GM18909 (cell line): ENCODE data around the gene SP140.
"Not testable (repeated sequence)": the region's sequence is repeated elsewhere in the genome, so short reads cannot be mapped to it uniquely, and the experiment has no call there.

ENCODE experiments used
- ATAC-seq: cut with Tn5 transposase; IDR thresholded peaks from one replicate; pipeline ENCODE4 v1.9.1; 2021; ENCODE audit warnings: mild to moderate bottlenecking; ENCODE audit not compliant: unreplicated experiment, poor library complexity

SP140 gene

DNA sequence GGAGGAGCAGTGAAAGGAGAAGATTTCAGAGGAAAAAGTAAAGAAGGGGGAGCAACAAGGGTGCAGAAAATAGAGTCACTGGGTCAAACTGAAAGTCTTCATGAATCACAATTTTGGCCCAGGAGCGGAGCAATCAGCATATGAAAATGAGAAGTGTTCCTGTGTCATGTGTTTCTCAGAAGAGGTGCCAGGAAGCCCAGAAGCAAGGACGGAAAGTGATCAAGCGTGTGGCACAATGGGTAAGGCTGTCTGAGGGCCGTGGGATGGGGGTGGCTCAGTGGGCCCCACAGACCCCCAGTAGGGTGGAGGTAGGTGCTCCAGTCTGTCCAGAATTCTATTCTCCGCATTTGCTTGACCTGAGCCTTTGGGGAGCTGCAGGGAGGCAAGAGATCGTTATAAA is 44.2 kb downstream of the SP140 start:
- no peak for ATAC-seq

DNA sequence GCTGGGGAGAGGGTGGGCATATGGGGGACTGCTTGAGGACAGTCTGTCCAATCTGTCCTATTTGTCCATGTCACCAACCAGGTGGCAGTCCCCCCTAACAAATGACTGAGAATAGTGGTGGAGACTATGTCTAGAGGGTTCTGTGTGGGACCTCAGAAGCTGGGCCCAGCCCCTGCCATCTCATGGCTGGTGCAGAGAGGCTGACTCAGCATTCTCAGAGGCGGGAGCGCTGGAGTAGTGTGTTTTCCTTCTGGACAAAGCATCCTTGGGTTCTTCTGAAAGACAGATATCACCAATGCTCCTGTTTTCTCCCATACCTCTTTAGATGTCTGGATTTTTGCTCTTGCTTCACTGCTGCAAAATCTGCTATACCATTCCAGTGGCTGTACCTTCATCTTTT is 57.4 kb downstream of the SP140 start:
- ATAC-seq = no peak

DNA sequence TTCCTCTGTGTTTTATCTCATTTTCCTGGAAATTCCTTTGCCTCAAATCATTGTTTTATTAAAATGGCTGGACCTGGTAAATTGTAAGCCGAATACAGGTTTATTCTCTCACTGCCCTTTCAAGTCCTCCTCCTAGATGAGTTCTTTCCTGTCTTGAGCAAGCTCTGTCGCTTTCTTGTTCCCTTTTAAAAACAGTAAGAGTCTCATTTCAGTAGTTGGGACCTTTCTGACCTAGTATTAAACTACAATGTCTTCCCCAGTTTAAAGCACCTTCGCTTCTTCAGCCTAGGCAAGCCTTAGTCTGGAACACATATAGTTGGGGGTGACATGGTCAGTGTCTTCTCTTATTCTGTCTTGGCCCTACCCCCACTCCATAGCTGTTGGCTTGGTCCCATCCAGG is 60.5 kb downstream of the SP140 start:
- ATAC-seq = no peak

DNA sequence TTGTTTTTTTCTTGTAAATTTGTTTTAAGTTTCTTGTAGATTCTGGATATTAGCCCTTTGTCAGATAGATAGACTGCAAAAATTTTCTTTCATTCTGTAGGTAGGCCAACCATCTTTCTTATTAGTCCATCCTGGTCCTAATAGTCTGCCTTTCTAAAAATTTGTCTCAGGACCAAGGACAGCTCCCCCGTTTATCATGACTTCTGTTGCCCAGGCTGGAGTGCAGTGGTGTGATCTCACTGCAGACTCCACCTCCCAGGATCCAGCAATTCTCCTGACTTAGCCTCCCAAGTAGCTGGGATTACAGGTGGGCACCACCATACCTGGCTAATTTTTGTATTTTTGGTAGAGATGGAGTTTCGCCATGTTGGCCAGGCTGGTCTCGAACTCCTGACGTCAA is 63.8 kb downstream of the SP140 start:
- ATAC-seq = not testable (repeated sequence)

GRCh38 chr2:230295192-230295591 is 69.7 kb downstream of the SP140 start:
- no peak for ATAC-seq

GRCh38 chr2:230296917-230297316 is 71.4 kb downstream of the SP140 start:
- ATAC-seq = no peak

GRCh38 chr2:230299618-230300017 is 74.1 kb downstream of the SP140 start:
- no peak for ATAC-seq

DNA sequence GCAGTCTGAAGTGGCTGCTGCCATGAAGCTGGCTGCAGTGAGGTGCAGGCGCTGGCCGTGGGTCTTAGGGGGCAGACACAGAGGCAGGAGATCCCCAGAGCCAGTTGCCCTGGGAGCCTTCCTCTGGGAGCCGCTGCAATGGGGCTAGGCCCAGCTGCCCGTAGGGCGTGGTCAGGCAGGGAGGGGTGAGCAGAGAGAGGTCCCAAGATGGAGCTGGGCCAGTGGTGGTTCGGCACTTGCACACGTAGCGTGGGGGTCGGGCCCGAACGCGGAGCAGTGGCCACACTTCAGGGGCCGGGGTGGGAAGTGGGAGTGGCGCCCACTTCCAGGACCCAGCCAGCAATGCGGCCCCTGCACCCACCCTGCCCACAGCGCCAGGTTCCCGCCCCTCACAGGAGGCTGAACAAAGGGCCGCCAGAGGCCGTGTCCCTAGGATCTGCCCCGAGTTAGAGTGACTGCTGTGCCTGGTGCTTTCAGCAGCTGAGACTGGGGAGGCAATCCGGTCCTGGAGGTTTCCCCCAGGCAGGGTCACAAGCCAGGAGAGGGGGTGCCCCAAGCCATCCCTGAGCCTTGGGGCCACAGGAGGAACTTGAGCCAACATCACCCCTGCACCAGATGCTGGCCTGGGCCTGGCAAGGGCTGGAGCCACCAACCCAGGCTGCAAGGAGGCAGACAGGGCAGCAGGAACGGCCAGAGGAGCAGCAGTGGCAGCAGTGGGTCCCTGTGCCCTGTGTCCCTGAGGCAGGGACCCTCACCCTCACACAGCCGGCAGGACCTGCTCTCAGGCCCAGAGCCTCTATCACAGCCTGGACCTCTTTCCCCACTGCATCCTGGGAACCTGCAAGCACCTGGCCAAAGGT is 80.1 kb downstream of the SP140 start:
- ATAC-seq = no peak

GRCh38 chr2:230306474-230306873 is 80.9 kb downstream of the SP140 start:
- no peak for ATAC-seq

- ATAC-seq = no peak
Observed at GRCh38 chr2:230307485-230307884, 81.9 kb downstream of the SP140 start.

DNA sequence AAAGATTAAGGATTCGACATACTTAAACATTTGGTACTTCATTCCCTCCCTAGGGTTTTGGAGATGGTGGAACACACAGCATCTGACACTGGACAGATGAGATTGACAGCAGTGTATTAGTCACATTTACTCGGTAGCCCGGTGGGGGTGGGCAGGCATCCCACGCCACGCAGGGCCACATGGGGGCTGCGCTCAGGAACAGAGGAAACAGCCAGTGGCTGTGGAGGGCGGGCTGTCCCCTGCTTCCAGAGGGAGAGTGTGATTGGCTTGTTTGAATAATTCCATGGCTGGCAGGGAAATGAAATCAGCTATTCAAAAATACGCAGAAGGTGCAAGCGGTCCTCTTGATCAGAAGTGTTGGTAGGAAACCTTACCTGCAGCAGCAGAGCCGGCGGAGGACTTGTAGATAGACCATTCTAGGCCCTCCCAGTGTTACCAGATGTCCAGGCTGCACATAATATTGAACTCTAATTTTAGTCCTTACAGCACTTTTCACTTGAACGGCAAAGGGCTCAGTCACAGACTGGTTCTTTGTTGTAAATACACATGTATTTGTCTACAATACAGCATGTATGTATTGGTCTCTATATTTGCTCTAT is 83.0 kb downstream of the SP140 start:
- ATAC-seq = no peak

- ATAC-seq = not testable (repeated sequence)
Observed at GRCh38 chr2:230310792-230311191, 85.3 kb downstream of the SP140 start.

- ATAC-seq = not testable (repeated sequence)
Observed at GRCh38 chr2:230311634-230312033, 86.1 kb downstream of the SP140 start.

DNA sequence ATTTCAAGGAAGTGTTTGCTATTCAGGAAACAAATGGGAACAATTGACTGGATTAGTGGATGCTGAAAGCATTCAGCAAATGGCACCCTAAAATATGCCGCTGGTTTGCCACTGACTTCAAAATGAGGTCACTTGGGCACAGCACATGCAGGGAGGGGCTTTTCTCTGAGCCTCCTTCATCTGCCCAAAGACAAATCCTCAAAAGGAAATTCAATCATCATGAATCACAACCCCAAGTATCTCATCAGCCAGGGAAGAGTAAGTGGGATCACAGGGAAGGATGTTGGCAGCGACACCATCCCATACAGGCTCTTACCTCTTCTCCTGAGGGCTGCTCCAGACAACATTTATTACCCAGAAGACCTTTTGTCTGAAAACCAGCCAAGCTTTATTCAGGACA is 87.1 kb downstream of the SP140 start:
- no peak for ATAC-seq

DNA sequence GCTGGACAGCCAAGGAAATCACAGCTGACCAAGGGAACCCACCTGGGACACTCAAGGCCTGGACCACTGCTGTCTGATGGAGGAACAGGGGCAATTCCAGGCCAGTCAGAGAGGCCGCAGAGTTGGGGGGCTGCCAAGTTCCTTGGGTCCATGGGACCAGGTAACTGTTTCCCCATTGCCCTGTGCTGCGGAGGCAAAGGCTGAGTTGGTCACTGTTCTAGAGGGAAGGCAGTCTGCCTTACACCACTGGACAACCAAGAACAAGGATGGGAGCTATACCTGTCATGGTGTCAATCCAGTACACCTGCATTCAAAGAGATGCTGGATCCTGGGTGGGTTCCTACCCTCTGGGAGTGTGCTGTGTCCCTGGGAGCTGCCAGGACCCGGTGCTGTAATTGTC is 91.8 kb downstream of the SP140 start:
- no peak for ATAC-seq

DNA sequence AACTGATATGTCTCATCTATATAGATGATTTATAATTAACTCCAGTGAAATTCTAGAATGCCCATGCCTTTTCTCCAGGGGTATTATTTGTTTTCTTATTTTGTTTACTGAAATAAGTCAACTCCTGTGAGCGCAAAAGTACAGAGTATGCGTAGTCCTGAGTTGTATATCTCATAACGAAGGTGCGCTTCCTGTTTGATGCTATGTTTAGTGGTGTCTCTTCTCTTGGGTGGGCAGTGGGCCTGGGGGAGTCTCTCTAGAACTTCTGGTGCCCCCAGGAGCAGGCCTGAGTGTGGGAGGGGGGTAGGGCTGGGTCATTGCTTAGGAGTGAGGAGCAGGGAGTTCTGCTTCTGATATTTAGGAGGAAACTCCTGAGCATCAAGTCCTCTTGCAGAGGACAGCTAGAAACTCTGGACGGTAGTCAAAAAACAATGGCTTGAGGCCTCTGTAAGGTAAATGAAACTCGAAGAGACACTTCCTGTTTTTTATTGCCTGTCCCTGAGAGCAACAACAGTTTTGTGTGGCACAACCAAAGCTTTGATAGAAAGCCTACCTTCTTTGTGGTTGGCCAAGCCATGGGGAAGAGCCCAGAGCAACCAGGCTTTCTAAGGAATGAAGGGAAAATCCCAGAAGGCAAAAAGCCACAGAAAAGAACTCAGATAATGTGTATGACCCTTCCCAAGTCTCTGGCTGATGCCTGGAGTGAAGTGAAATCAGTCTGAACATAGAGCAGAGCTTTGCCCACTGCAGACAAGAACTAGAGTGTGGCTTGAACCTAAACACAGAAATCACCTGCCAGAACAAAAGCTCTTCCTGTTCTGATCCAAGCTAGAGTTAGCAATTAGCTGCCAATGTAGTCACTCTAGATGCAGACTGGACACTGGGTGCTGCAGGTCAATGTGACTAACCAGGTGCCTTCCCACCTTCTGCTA is 92.9 kb downstream of the SP140 start:
- peak; percentile 39 for ATAC-seq

- ATAC-seq = peak; percentile 92
Observed at GRCh38 chr2:230319211-230319862, 93.8 kb downstream of the SP140 start.

DNA sequence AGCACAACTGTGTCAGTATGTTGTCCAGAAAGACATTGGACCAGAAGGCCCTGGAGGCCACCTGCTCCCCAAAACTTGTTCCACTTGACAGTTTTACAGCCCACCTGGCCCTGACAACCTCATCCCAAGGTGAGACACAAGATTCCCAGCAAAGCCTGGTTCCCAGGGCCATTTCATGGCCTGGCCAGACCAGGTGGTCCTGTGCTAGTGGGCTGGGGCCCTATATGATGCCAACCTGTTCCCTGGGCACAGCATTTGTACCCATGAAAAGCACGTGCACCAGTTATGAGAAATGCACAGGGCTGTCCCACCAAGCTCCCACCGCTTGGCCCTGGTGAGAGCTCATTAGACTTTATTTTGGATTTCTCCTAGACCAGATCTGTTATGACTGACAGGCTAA is 95.5 kb downstream of the SP140 start:
- no peak for ATAC-seq

DNA sequence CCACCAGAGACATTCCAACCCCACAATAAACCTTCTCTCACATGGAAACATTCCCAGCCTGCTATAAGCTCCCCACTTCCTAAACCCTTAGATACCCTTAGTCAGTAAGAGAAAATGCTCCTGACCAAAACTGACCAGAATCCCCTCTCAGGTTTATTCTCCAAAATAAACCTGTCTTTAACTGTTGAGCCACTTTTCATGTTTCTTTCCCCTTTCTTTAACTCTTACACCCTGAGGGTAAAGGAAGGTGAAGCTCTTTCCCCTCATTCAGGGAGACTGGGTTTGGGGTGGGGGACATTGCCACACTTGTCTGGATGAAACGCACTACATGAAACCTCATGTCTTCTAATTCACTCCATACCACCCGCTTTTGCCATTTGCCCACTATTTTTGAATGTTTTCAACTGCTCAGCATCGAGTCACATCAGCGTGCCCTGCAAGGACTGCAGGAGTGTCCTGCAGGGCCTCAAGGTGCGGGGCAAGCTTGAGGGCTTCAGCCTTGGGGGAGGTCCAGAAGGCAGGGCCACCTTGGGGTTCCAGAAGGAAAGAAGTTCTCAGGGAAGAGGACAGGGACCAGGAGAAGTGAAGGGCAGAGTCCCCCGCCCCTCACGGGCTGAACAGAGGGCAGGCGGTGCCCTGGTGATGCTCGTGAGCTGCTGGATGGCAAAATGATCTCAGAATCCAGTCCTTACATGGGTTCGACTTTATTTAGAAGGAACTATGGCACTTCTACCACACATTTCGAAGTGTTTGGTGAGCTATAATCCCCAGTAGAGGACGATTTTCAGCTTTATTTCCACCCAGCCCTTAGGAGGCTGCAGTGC is 97.2 kb downstream of the SP140 start:
- ATAC-seq = no peak
